CD4-positive, alpha-beta T cell treated with Interleukin-17A for 1 hour (primary cell): ENCODE measurements around the gene SYPL2.

Experiments used
- DNase-seq: peaks from one replicate; pipeline ENCODE4 v3.0.0-alpha.2; 2020

Gene SYPL2

GRCh38 chr1:109493227-109493626, 26.9 kb downstream of the SYPL2 start:
- no peak for DNase-seq

GRCh38 chr1:109493805-109494539, 27.6 kb downstream of the SYPL2 start, which contains the start of gene CYB561D1:
TSS of gene CYB561D1 (plus strand) at chr1:109494094. CDS start at chr1:109494140, 46 bp downstream.
- peak; percentile 88 for DNase-seq

- DNase-seq = no peak
These were observed 29.4 kb downstream of the SYPL2 start for GRCh38 chr1:109495738-109496137.

- no peak for DNase-seq
These were observed 31.3 kb downstream of the SYPL2 start for GRCh38 chr1:109497449-109498160.

GRCh38 chr1:109498161-109498801, 31.9 kb downstream of the SYPL2 start:
- DNase-seq = peak; percentile 32

- no peak for DNase-seq
These were observed 32.7 kb downstream of the SYPL2 start for GRCh38 chr1:109499081-109499480.

- peak; percentile 74 for DNase-seq
These were observed 33.6 kb downstream of the SYPL2 start for GRCh38 chr1:109499661-109500536.

GRCh38 chr1:109500941-109501381, 34.6 kb downstream of the SYPL2 start:
- no peak for DNase-seq

GRCh38 chr1:109501644-109502363, 35.5 kb downstream of the SYPL2 start:
- DNase-seq = no peak

GRCh38 chr1:109502364-109502851, 36.1 kb downstream of the SYPL2 start:
- DNase-seq = peak; percentile 81

- peak; percentile 35 for DNase-seq
These were observed 37.6 kb downstream of the SYPL2 start for GRCh38 chr1:109503935-109504334.

GRCh38 chr1:109504974-109505373, 38.6 kb downstream of the SYPL2 start:
- no peak for DNase-seq

GRCh38 chr1:109508001-109508872, 41.9 kb downstream of the SYPL2 start:
- no peak for DNase-seq

- DNase-seq = no peak
These were observed 42.5 kb downstream of the SYPL2 start for GRCh38 chr1:109508873-109509175.

GRCh38 chr1:109509176-109510134, 43.1 kb downstream of the SYPL2 start, which contains the start of gene AMIGO1:
TSS of gene AMIGO1 (minus strand) at chr1:109509727. CDS start at chr1:109508912, 815 bp downstream.
- peak; percentile 64 for DNase-seq

GRCh38 chr1:109513110-109513710, 46.9 kb downstream of the SYPL2 start:
- DNase-seq = no peak

- no peak for DNase-seq
These were observed 48.5 kb downstream of the SYPL2 start for GRCh38 chr1:109514846-109515245.

- no peak for DNase-seq
These were observed 50.5 kb downstream of the SYPL2 start for GRCh38 chr1:109516872-109517271.

GRCh38 chr1:109517337-109517736, 51.0 kb downstream of the SYPL2 start:
- no peak for DNase-seq
